GM23338 (cell line): Measurements from ENCODE around the gene LAMA4.

Experiments used
- CTCF ChIP-seq, 2 experiments: fragments of 200-600 bp in 1 of 2; sonication (generic) in 1 of 2; conservative IDR thresholded peaks; 2 replicates each; pipeline versions ENCODE4 v1.5.1 to v1.6.1; 2016 to 2017; ENCODE audit warnings: antibody characterized with exemption in 2 of 2, low read depth in 2 of 2, mild to moderate bottlenecking in 2 of 2, moderate library complexity in 1 of 2
- ETS1 ChIP-seq: IDR thresholded peaks from 2 replicates; pipeline ENCODE4 v1.6.1; 2016; ENCODE audit warnings: antibody characterized with exemption
- EZH2 ChIP-seq: fragments of 200-600 bp; sonication (generic); IDR thresholded peaks from one replicate; pipeline ENCODE4 v1.8.0; 2017; ENCODE audit warnings: antibody characterized with exemption, mild to moderate bottlenecking, low read depth; ENCODE audit not compliant: unreplicated experiment
- JUNB ChIP-seq: IDR thresholded peaks from one replicate; pipeline ENCODE4 v1.6.1; 2016; ENCODE audit warnings: antibody characterized with exemption; ENCODE audit not compliant: unreplicated experiment
- POLR2AphosphoS5 ChIP-seq: IDR thresholded peaks from 2 replicates; pipeline ENCODE4 v1.6.1; 2016; ENCODE audit warnings: antibody characterized with exemption, low read depth

- TF ChIP-seq CTCF (conservative IDR thresholded peaks at IDR 0.05; ENCODE audit: low read depth in 2 of 2) (no peak), EZH2 (no peak), JUNB (no peak), POLR2AphosphoS5 (no peak), ETS1 (no peak)
Observed at GRCh38 chr6:112284603-112285002, 30.2 kb upstream of the LAMA4 start.
